Amniotic stem cell (primary cell): ENCODE results near the gene LGALS3BP.
"Not testable (repeated sequence)": the region's sequence is repeated elsewhere in the genome, so short reads cannot be mapped to it uniquely, and the experiment has no call there.

Experiments used
- DNase-seq: peaks from one replicate; lab custom pipeline; 2025; lab: John Stamatoyannopoulos, UW

The LGALS3BP gene

DNA sequence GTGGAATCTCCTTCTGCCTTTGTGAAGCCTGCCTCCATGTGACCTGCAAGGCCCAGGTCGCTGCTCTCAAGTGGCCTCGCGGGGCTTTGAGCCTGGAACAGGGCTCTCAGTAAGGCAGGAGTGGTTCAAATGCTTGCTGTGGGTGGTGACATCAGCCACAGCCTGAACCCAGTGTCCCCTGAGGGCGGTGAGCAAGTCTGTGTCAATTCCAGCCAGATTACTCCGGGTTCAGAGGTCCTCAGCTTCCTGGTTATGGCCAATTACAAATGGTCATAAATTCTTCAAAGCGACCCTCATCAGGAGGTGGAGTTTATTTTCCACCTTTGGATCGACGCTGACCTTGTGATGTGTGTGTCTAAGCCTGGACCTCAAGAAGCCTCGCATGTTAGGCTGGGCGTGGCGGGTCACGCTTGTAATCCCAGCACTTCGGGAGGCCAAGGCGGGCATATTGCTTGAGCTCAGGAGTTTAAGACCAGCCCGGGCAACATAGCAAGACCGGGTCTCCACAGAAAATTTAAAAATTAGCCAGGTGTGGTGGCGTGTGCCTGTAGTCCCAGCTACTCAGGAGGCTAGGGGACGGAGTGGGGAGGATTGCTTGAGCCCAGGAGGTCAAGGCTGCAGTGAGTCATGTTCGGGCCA lies 17.3 kb downstream of the LGALS3BP start:
- DNase-seq, result no peak

DNA sequence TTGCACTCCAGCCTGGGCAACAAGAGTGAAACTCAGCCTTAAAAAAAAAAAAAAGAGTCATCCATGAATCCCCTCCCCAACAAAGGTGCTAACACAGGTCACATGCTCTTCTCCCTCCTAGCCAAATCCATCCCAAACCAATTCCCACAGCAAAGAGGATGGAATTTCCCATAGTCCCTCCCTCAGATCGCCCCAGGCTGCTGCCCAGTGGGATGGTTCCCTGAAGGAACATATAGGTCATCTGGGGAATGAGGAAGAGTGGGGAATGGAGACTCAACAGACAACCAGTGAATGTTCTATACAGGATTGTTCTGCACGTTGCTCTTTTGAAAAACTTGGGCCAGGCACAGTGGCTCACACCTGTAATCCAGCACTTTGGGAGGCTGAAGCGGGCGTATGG lies 18.2 kb downstream of the LGALS3BP start:
- no peak for DNase-seq

DNA sequence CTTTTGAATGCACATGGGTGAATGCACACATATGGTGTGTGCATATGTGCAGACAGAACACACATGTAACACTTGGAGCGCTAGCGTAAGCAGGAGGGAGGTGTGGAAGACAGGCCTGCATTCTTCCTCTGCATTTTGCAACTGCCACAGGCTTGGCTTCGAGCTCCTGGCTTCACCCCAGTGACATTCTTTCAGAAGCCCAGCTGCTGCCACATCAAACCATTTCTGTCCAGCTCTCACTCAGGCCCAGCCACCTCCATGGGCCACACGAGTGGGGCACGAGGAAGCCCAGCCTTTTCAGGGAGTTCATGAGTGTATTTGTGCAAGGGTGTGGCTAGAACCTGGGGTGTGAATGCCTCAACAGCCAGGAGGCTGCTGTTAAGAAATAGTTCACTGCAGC lies 18.8 kb downstream of the LGALS3BP start:
- no peak for DNase-seq

DNA sequence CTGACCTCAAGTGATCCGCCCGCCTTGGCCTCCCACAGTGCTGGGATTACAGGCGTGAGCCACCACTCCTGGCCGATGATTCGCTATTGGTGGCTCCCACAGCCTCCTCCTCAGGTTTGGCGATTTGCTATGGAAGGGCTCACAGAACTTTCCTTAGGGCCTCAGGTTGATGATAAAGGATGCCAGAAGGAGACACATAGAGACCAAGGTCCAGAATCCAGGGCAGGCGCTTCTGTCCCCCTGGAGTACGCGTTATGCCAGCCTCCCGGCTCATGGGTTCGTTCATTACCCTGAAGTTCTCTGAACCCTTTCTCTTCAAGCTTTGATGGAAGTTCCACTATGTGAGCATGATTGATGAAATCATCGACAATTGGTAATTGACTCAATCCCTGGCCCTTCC lies 19.9 kb downstream of the LGALS3BP start:
- no peak for DNase-seq

DNA sequence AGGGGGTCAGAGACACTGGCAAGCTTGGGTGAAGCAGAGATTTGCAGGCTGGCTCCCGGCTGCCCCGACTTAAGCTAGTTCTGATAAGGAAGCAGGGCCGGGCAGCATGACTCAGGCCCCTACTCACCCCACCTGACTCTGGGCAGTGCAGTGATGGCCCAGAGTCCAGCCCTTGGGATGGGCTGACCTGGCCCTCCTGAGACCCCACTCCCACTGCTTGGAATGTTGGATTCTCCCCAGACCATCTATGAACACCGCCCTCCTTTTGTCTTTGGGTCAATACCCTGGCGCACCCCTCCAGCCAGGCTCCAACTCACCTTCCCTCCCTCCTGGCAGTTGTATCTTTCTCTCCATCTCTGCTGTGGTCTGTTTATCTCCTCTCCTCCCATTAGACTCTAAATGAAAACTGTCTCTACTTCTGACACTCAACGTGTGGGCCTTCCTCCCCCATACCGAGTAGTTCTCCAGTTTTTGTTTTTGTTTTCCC lies 21.0 kb downstream of the LGALS3BP start:
- peak; percentile 7 for DNase-seq

DNA sequence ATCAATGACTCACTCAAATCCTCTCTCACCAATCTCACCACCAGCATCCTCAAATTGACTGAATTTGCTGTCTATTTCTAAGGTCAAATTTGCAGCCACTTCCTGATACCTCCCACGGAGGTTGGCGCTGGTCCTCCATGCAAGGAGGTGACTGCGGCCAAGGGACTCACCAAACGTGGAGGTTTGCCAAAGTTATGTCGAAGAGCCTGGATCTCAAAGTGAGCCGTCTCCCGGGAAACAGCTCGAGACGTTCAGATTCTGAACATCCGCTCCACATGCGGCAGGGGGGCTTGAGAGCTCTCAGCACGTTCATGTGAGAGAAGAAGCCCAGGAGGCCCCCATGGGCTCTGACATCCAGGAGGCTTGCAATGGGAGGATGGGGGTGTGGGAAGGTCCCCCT lies 22.6 kb downstream of the LGALS3BP start:
- DNase-seq, result no peak

DNA sequence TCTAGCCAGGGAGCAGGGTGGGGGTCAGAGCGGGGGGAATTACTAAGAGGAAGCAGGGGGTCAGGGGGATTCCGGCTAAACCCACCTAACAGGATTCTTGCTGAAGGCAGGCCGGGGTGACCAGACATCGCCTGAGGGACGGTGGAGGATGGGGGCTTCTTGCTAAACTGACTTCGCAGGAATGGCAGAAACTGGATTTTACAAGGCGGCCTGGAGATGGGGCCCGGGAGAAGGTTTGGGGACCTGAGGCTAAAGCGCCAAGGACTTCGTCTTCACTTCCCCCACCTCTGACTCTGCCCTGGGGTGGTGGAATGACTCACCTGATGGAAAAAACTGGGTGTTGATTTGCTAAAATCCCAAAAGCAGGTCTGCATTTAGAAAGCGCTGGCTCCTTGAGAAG lies 23.5 kb downstream of the LGALS3BP start:
- no peak for DNase-seq

DNA sequence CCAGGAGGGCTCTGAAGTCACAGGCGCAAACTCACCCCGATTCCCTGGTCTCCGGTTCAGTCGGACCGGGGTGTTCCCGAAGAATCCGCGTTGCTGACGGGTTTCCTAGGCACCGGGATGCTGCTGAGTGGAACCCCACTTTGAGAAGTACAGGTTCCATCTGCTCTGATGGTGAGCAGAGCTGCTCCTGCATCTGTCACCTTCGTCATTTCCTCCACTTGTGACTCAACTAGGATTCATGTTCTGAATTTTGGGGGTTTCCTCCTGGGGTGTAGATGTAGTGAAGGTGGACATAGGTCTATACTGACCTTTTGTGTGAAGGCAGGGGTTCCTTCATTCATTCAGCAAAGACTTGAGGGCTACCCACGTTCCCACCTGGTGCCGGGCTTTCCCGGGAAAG lies 25.0 kb downstream of the LGALS3BP start:
- no peak for DNase-seq

DNA sequence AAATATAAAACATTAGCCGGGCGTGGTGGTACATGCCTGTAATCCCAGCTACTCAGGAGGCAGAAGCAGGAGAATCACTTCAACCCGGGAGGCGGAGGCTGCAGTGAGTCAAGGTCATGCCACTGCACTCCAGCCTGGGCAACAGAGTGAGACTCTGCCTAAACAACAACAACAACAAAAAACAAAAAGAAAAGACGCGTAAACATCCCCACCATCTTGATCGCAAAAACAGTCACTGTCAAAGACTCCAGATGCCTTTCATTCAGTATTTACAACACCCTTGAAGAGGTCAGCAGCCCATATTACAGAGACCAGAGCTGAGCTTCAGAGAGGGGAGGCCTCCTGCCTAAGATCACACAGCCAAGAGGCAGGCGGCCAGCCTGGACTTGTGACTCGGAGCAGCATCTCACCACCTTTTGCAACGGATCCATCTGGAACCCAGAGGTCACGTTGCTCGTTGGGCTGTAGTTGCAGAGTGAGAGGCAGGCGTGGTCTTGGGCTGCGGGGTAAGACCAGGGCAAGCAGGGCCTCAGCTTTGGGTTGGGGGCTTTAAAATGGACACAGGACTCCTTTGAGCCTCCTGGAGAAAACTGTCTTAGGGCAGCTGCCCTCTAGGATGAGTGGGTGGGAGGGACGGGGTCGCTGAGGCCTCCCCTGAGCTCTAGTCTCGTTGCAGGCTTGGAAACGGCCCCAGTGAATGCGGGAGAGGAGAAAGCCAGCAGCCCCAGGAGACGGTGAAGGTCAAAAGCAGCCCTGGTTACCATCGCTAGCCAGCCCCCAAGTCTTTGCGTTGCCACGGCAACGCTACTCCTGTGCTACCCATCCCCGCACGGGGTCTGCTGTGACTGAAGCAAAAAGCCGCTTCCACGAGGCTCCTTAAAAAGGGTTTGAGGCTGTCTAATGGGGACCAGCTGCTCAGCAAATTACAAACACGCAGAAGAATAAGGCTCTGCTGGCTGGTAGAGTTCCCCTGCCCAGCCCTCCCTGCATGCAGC lies 26.1 kb downstream of the LGALS3BP start:
- no peak for DNase-seq

DNA sequence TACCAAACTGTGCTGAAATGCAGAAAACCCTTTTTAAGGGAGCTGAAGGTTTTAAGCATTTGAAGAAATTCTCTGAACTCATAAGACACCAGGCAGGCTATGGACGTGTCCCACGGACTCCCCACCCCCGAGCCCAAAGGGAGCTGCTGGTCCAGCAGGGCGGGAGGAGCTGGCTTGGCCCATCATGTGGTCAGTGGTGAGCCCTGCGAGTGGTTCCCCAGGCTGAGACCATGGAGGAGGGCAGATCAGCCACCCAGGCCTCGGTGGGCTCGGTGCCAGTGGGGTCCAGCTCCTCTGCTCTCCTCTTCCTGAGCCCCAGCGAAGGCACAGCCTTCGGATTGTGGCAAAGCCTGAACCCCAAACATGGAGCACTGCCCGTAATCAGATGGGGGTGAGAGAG lies 27.0 kb downstream of the LGALS3BP start:
- DNase-seq, result no peak

DNA sequence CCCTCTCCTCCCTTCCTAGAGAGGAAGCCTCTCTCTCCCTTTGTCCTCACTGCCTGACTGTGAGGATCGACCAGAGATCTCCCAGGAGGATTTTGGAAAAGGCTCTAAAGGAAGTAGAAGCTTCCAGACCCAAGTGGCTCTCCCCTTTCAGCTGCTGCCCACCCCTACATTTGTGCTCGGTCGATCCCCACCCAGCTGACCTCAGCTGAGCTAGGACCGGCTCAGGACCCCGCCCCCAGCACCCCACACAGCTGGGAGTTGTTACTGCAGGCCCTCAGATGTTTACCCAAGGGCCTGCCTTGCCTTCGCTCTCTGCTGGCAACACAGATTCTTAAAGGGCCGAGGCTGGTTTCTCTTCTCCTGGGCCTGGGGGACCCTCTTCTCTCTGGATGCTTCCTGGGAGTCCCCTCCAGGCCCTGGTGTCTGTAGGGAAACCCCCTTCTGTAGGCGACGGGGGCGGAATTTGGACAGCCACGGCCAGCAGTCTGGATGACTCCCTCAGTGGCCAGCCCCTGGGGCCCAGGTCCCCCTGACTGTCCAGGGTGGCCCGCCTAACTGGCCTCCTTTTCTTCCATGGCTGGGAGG lies 27.7 kb downstream of the LGALS3BP start:
- no peak for DNase-seq

DNA sequence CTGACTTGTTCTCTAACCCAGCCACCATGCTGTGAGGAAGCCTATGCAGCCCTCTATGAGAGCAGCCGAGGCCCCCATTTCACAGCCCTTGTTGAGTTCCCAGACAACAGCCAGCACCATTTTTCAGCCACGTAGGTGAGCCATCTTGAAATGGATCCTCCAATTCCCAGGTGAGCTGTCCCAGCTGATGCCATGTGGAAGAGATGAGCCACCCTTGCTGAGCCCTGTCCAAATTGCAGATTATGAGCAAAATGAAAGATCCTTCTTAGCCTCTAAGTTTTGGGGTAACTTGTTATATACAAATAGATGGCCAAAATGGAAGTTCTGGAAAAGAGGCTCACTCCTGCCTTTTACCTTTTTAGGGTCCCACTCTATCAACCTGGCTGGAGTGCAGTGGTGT lies 28.9 kb downstream of the LGALS3BP start:
- DNase-seq, result no peak

DNA sequence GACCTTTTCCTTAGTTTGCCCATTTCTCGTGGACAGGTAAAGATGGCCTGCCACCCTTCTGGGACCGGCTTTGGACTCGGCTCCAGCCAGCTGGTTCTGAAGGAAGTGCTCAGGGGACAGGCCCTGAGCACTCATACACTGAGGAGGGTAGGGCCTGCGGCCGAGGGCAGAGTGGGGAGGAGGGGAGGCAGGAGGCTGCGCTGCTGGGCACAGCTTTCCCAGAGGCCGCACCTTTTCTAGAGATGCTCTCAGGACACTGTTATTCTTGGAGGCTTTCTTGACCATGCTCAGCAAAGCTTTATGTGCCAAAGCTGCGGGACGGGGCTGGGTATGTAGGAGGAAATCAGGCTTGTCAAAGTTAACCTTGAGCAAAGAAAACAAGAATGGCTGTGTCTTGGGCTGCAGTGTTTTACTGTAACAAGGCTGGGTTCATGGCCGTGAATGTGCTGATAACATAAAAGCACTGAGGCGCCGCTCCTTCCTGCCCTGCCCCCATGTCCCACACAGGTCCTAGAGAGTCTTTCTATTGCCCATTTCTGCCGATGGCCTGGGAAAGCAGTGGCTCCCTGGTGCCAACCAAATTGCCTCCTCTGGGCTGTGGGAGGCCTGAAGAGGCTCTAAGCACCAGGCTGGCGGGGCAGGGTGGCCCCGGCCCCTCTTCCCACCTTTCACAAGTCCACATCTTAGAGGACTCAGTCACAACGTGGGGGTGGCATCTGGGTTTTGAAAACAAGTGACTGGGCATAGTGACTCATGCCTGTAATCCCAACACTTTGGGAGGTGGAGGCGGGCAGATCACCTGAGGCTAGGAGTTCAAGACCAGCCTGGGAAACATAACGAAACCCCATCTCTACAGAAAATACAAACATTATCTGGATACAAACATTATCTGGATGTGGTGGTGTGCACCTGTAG lies 32.2 kb downstream of the LGALS3BP start:
- no peak for DNase-seq

DNA sequence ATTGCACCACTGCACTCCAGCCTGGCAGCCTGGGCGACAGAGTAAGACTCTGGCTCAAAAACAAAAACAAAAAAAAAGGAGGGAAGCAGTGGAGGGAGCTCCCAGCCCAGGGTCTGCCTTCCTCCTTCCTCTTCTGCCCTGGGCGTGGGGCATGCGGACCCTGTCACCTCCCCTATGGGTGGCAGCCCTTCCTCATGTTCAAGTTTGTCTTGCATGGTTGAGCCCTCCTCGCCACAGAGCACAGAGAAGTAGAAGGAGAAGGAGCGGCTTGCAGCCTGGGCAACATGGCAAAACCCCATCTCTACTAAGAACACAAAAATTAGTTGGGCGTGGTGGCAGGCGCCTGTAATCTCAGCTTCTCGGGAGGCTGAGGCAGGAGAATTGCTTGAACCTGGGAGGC lies 33.1 kb downstream of the LGALS3BP start:
- no peak for DNase-seq

DNA sequence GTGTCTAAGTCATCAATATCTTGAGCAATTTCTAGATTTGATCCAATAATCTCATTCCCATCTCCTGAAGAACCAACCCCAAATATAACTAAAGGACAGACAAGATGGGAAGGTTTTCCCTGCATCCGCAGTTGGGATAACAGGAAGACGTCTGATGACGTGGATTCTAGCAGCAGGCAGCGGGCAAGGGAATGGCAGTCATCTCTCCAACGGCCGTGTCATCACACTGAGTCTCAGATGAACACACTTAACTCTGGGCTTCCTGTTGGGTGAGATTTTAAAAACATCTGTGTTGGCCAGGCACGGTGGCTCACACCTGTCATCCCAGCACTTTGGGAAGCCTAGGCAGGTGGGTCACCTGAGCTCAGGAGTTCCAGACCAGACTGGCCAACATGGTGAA lies 33.6 kb downstream of the LGALS3BP start:
- no peak for DNase-seq

DNA sequence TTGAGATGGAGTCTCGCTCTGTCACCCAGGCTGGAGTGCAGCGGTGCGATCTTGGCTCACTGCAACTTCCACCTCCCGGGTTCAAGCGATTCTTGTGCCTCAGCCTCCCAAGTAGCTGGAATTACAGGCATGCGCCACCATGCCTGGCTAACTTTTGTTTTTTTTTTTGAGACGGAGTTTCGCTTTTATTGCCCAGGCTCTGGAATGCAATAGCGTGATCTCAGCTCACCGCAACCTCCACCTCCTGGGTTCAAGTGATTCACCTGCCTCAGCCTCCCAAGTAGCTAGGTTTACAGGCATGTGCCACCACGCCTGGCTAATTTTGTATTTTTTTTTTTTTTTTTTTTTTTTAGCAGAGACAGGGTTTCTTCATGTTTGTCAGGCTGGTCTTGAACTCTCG lies 34.3 kb downstream of the LGALS3BP start:
- DNase-seq, result not testable (repeated sequence)

DNA sequence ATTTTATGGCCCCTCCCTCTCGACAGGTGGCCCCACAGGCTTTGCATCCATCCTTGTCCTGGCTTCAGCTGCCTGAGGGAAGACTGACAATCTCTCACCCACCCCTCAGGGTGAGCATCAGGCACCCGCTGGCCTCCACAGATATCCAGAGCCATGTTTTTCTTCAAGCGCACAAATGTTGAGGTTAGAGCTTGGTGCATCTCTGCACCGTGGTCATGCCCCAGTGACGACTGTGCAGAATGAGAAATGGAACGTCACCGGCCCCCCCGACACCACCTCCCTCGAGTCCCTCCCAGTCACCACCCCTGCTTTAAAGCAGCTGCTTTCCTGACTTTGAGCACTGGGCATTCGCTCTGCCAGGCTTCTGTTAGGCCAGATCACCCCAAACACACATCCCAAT lies 34.8 kb downstream of the LGALS3BP start:
- no peak for DNase-seq

DNA sequence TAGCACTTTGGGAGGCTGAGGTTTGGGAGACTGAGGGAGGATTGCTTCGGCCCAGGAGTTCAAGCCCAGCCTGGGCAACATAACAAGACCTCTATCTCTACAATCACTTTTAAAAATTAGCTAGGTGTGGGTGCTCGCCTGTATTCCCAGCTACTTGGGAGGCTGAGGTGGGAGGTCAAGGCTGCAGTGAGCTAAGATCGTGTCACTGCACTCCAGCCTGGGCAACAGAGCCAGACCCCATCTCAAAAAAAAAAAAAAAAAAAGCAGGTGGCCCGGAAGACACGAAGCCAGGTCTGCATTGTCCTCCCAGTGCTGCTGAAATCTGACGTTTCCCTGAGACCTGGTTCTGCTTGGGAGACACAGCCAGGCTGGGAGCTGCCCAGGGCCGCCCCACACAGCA lies 35.7 kb downstream of the LGALS3BP start:
- no peak for DNase-seq

DNA sequence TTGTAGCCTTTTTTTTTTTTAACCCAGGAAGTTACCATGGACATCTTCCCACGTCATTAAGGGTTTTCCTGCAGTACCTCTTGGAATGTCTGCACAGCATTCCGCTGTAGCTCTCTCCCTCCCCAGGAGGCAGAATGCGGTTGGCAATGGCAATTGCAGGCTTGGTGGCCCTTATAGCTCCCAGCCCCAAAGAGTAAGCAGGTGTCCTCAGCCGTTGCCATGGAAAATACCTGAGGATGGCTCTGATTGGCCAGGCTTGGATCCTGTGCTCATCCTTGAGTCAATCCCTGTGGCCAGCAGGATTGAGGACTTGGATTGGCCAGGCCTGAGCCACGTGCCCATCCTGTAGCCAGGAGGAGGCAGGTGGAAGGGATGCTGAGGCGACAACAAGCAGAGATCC lies 39.0 kb downstream of the LGALS3BP start:
- no peak for DNase-seq

DNA sequence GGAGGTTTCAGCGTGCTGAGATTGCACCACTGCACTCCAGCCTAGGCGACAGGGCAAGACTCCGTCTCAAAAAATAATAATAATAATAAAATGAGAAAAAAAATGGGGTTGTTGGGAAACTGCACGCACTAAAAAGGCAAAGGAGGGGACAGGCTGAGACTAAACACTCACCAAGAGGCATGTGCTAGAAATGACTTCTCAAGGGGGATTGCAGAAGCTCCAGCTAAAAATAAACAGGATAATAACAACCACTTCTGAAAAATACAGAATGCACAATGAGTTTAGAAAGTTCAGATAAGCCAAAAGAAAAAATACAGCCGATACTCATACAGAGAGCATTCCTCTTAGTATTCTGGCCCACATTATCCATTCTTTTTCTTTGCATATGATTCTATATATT lies 39.5 kb downstream of the LGALS3BP start:
- DNase-seq, result no peak

DNA sequence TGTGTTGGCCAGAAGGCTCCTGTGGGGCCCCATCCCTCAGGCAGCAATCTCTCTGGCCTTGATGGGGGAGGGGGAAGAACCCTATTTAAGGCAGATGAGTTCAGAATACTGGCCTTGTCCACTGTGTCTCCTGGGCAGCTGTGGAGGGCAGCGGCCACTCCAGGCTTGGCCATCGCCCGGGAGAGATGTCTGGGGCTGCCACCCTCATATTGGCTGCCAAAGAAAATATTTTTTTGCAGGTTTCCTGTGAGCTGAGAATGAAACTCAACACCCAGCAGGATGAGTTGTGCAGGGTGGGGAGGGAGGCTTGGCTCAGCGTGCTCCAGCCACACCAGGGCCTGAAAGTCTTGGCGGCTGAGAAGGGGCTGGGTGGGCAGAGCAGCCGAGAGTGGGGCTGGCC lies 40.1 kb downstream of the LGALS3BP start:
- DNase-seq, result no peak

DNA sequence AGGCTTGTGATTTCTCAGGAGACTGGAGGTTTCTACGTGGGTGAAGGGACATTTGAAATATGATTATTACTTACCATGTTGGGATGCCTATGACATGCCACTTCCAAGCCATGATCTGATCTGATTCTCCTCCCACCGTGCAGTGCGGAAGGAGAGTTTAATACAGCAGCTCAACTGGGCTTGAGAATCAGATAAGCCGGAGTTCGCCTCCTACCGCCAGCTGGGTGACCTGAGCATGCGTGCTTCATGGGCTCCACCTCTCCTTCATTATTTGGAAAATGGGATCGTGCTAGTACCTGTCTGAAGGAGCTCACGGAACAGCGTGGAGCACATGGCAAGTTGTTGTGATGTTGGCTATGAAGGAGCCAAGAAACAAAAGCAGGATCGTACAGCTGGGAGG lies 42.2 kb downstream of the LGALS3BP start:
- DNase-seq, result no peak
